HepG2 (cell line): Measurements from ENCODE around the gene VAMP2. TPM values are rescaled to one million over a fixed set of nuclear protein-coding genes. Genes with fewer than 3 reads are reported as not detected.
A peak's percentile ranks its signal among the peaks of the same experiment; 100 is the strongest.

Experiments used
- ATF2 ChIP-seq: sonication (generic); formaldehyde crosslinking; IDR thresholded peaks from 2 replicates; pipeline ENCODE4 v1.4.0; 2020; ENCODE audit warnings: missing genetic modification reagents
- HNRNPUL1 ChIP-seq: fragments of 200-400 bp; formaldehyde crosslinking; IDR thresholded peaks from 2 replicates; pipeline ENCODE4 v1.6.1; 2017; ENCODE audit warnings: low read depth, mild to moderate bottlenecking, low read length, moderate library complexity
- MAX ChIP-seq: IDR thresholded peaks from 2 replicates; pipeline ENCODE4 v1.6.1; 2012; ENCODE audit warnings: inconsistent platforms
- NFYC ChIP-seq: IDR thresholded peaks from 2 replicates; pipeline ENCODE4 v1.6.1; 2016; ENCODE audit warnings: missing genetic modification reagents, missing compliant biosample characterization
- NONO ChIP-seq, 2 experiments: fragments of 450-650 bp in 1 of 2; sonication (generic) in 1 of 2; formaldehyde crosslinking in 1 of 2; IDR thresholded peaks in 1 of 2; conservative IDR thresholded peaks in 1 of 2; 2 replicates each; pipeline versions ENCODE4 v1.6.1 to v1.8.0; 2017 to 2022; ENCODE audit warnings: mild to moderate bottlenecking in 1 of 2, missing genetic modification reagents in 1 of 2, moderate library complexity in 1 of 2
- SIX4 ChIP-seq: sonication (generic); formaldehyde crosslinking; IDR thresholded peaks from 2 replicates; pipeline ENCODE4 v1.4.0; 2020; ENCODE audit warnings: missing genetic modification reagents
- SNRNP70 ChIP-seq: fragments of 200-400 bp; formaldehyde crosslinking; IDR thresholded peaks from 2 replicates; pipeline ENCODE4 v1.6.1; 2017; ENCODE audit warnings: mild to moderate bottlenecking, low read depth, low read length, moderate library complexity
- THRA ChIP-seq: sonication (generic); formaldehyde crosslinking; IDR thresholded peaks from 2 replicates; pipeline ENCODE4 v1.4.0; 2020; ENCODE audit warnings: missing genetic modification reagents, borderline replicate concordance
- TMF1 ChIP-seq: sonication (generic); formaldehyde crosslinking; IDR thresholded peaks from 2 replicates; pipeline ENCODE4 v1.8.1; 2022; ENCODE audit warnings: low read depth, missing genetic modification reagents
- YEATS4 ChIP-seq: sonication (generic); formaldehyde crosslinking; IDR thresholded peaks from 2 replicates; pipeline ENCODE4 v1.4.0; 2020; ENCODE audit warnings: missing genetic modification reagents, borderline replicate concordance
- ZC3H13 ChIP-seq: sonication (generic); formaldehyde crosslinking; IDR thresholded peaks from 2 replicates; pipeline ENCODE4 v1.8.1; 2023; ENCODE audit warnings: mild to moderate bottlenecking, missing genetic modification reagents, moderate library complexity
- ZNF136 ChIP-seq: sonication (generic); formaldehyde crosslinking; IDR thresholded peaks from 2 replicates; pipeline ENCODE4 v1.8.1; 2022; ENCODE audit warnings: low read depth, mild to moderate bottlenecking, moderate library complexity, missing genetic modification reagents
- ZNF263 ChIP-seq: sonication (generic); formaldehyde crosslinking; IDR thresholded peaks from 2 replicates; pipeline ENCODE4 v1.4.0; 2020; ENCODE audit warnings: missing genetic modification reagents
- ZNF414 ChIP-seq: sonication (generic); formaldehyde crosslinking; IDR thresholded peaks from 2 replicates; pipeline ENCODE4 v1.5.0; 2020; ENCODE audit warnings: missing genetic modification reagents
- ZNF432 ChIP-seq: sonication (generic); formaldehyde crosslinking; IDR thresholded peaks from 2 replicates; pipeline ENCODE4 v1.5.0; 2020; ENCODE audit warnings: missing genetic modification reagents, mild to moderate bottlenecking, borderline replicate concordance
- ZNF496 ChIP-seq: sonication (generic); formaldehyde crosslinking; IDR thresholded peaks from 2 replicates; pipeline ENCODE4 v1.8.1; 2023; ENCODE audit warnings: mild to moderate bottlenecking, moderate library complexity, missing genetic modification reagents; ENCODE audit not compliant: insufficient replicate concordance
- ZNF672 ChIP-seq: sonication (generic); formaldehyde crosslinking; IDR thresholded peaks from 2 replicates; pipeline ENCODE4 v1.8.1; 2022; ENCODE audit warnings: missing genetic modification reagents
- ZNF709 ChIP-seq: sonication (generic); formaldehyde crosslinking; IDR thresholded peaks from 2 replicates; pipeline ENCODE4 v1.5.0; 2020; ENCODE audit warnings: mild to moderate bottlenecking, missing genetic modification reagents
- ZNF800 ChIP-seq: sonication (generic); formaldehyde crosslinking; IDR thresholded peaks from 2 replicates; pipeline ENCODE4 v1.4.0; 2020; ENCODE audit warnings: missing genetic modification reagents
- ZXDC ChIP-seq: sonication (generic); formaldehyde crosslinking; IDR thresholded peaks from 2 replicates; pipeline ENCODE4 v1.5.0; 2020; ENCODE audit warnings: mild to moderate bottlenecking, missing genetic modification reagents
- polyA plus RNA-seq, 8 experiments: library from polyadenylated mRNA; depleted of rRNA in 3 of 8; stranded (reverse) in 7 of 8; unstranded in 1 of 8; fragments of >200 nt; fragmentation: Illumina TruSeq in 4 of 8; extraction: Trizol in 4 of 8; gene quantifications; 2 replicates each; pipeline versions ENCODE4 v1.2.1 to v1.2.3, GENCODE V29; 2011 to 2016; ENCODE audit warnings: low read depth in 4 of 8, missing spikeins in 1 of 8, mixed read lengths in 1 of 8; ENCODE audit not compliant: insufficient read depth in 1 of 8
- total RNA-seq, 5 experiments: library from RNA; depleted of rRNA; stranded (reverse); fragments of >200 nt; fragmentation: Illumina TruSeq; extraction: Trizol; gene quantifications; 2 replicates each; pipeline ENCODE4 v1.2.3, GENCODE V29; 2016; ENCODE audit warnings: low read depth in 1 of 5

VAMP2 gene
- total and polyA plus RNA-seq, 2 of the 13 experiments (the other 11 are each of a cell fraction or from before 2014, with no cell fraction given): 3.9 to 17.2 TPM

- no peak for TF ChIP-seq ZC3H13 (CRISPR knock-in tag)
- TF ChIP-seq SIX4 (CRISPR knock-in tag): no peak
- no peak for TF ChIP-seq ZNF263
- TF ChIP-seq HNRNPUL1: no peak
- peak; percentile 34; the same call in 1 of the 2 replicates for TF ChIP-seq ZNF800
- TF ChIP-seq ZNF709 (CRISPR knock-in tag): 0 out of 2 replicates have a peak, but pooled peaks have one; percentile 32
- TF ChIP-seq YEATS4 (CRISPR knock-in tag): no peak
- TF ChIP-seq ZNF414 (CRISPR knock-in tag): no peak
- 0 out of 2 replicates have a peak, but pooled peaks have one; percentile 55 for TF ChIP-seq THRA (CRISPR knock-in tag)
- TF ChIP-seq TMF1 (CRISPR knock-in tag): no peak
- no peak for TF ChIP-seq ZNF672 (CRISPR knock-in tag)
- no peak; the same call in 1 of the 2 replicates for TF ChIP-seq ATF2
- no peak for TF ChIP-seq ZNF136 (CRISPR knock-in tag)
- no peak for TF ChIP-seq NFYC (CRISPR knock-in tag)
- TF ChIP-seq ZXDC (CRISPR knock-in tag): no peak
- no peak for TF ChIP-seq MAX
- TF ChIP-seq ZNF496 (CRISPR knock-in tag): no peak
- no peak for TF ChIP-seq SNRNP70
- TF ChIP-seq NONO (IDR thresholded peaks at IDR 0.05): no peak
- no peak for TF ChIP-seq NONO (CRISPR knock-in tag; conservative IDR thresholded peaks at IDR 0.05)
- no peak for TF ChIP-seq ZNF432 (CRISPR knock-in tag)
These were observed 37.4 kb downstream of the VAMP2 start (continued) for GRCh38 chr17:8125154-8125946.
